Liver (tissue), 9 donors: ENCODE data around the gene ECI2. TPM values are rescaled to one million over a fixed set of nuclear protein-coding genes. Genes with fewer than 3 reads are reported as not detected.

Experiments used
- DNase-seq: peaks from one replicate; pipeline ENCODE4 v3.0.0-alpha.2; 2017; ENCODE audit warnings: low spot score
- H3K27ac ChIP-seq, 2 donors: one replicate each; pipeline ENCODE4 v1.7.0; 2013; ENCODE audit warnings: inconsistent platforms in 2 of 2, low read length in 2 of 2, control low read depth in 1 of 2, low read depth in 1 of 2, mild to moderate bottlenecking in 1 of 2
- H3K27me3 ChIP-seq, 4 donors: one replicate each; pipeline versions ENCODE4 v1.6.1 to v1.7.0; 2013; ENCODE audit warnings: low read length in 3 of 4, inconsistent platforms in 1 of 4, mild to moderate bottlenecking in 1 of 4, moderate library complexity in 1 of 4; ENCODE audit not compliant: control insufficient read depth in 4 of 4, insufficient read depth in 4 of 4
- H3K36me3 ChIP-seq, 4 donors: one replicate each; pipeline versions ENCODE4 v1.6.1 to v1.7.0; 2013; ENCODE audit warnings: low read length in 3 of 4, mild to moderate bottlenecking in 3 of 4, low read depth in 1 of 4, moderate library complexity in 1 of 4; ENCODE audit not compliant: control insufficient read depth in 4 of 4, insufficient read depth in 3 of 4
- H3K4me1 ChIP-seq, 4 donors: one replicate each; pipeline versions ENCODE4 v1.6.1 to v1.7.0; 2013; ENCODE audit warnings: low read length in 3 of 4, mild to moderate bottlenecking in 3 of 4, moderate library complexity in 1 of 4; ENCODE audit not compliant: control insufficient read depth in 4 of 4, insufficient read depth in 4 of 4
- H3K4me3 ChIP-seq, 3 donors: one replicate each; pipeline versions ENCODE4 v1.6.1 to v1.7.0; 2013; ENCODE audit warnings: low read length in 3 of 3, control low read depth in 1 of 3, low read depth in 1 of 3, mild to moderate bottlenecking in 1 of 3
- H3K9ac ChIP-seq, 2 donors: one replicate each; pipeline ENCODE4 v1.7.0; 2013; ENCODE audit warnings: low read length in 2 of 2, mild to moderate bottlenecking in 2 of 2, moderate library complexity in 2 of 2, control low read depth in 1 of 2, low read depth in 1 of 2
- H3K9me3 ChIP-seq, 4 donors: one replicate each; pipeline versions ENCODE4 v1.6.1 to v1.7.0; 2013; ENCODE audit warnings: low read length in 3 of 4; ENCODE audit not compliant: control insufficient read depth in 4 of 4
- CTCF ChIP-seq: fragments of 150-350 bp; IDR thresholded peaks from 2 replicates; pipeline ENCODE4 v1.5.1; 2017; ENCODE audit warnings: improper control_type of control experiment, low read depth, low read length; ENCODE audit not compliant: missing input control
- EGR1 ChIP-seq, 2 donors: IDR thresholded peaks; 2 replicates each; pipeline ENCODE4 v1.6.1; 2016 to 2018; ENCODE audit warnings: antibody characterized with exemption in 2 of 2, low read depth in 2 of 2
- FOXA1 ChIP-seq: IDR thresholded peaks from 2 replicates; pipeline ENCODE4 v1.6.1; 2016; ENCODE audit warnings: antibody characterized with exemption
- FOXA2 ChIP-seq: IDR thresholded peaks from 2 replicates; pipeline ENCODE4 v1.6.1; 2016; ENCODE audit warnings: antibody characterized with exemption
- GABPA ChIP-seq, 2 donors: IDR thresholded peaks in 1 of 2; conservative IDR thresholded peaks in 1 of 2; 2 replicates each; pipeline ENCODE4 v1.6.1; 2016; ENCODE audit warnings: antibody characterized with exemption in 2 of 2, mild to moderate bottlenecking in 1 of 2, moderate library complexity in 1 of 2
- HNF4A ChIP-seq, 2 donors: conservative IDR thresholded peaks; 2 replicates each; pipeline ENCODE4 v1.6.1; 2016; ENCODE audit warnings: antibody characterized with exemption in 2 of 2, mild to moderate bottlenecking in 2 of 2
- HNF4G ChIP-seq: IDR thresholded peaks from 2 replicates; pipeline ENCODE4 v1.6.1; 2016; ENCODE audit warnings: antibody characterized with exemption
- JUND ChIP-seq, 2 donors: IDR thresholded peaks; 2 replicates each; pipeline ENCODE4 v1.6.1; 2016; ENCODE audit warnings: antibody characterized with exemption in 2 of 2
- MAX ChIP-seq: IDR thresholded peaks from 2 replicates; pipeline ENCODE4 v1.6.1; 2016; ENCODE audit warnings: antibody characterized with exemption
- NR2F2 ChIP-seq: IDR thresholded peaks from 2 replicates; pipeline ENCODE4 v1.6.1; 2016; ENCODE audit warnings: antibody characterized with exemption
- RAD21 ChIP-seq, 2 donors: IDR thresholded peaks; 2 replicates each; pipeline ENCODE4 v1.6.1; 2016; ENCODE audit warnings: antibody characterized with exemption in 2 of 2, mild to moderate bottlenecking in 2 of 2
- RXRA ChIP-seq, 2 donors: IDR thresholded peaks; 2 replicates each; pipeline ENCODE4 v1.6.1; 2017 to 2018; ENCODE audit warnings: antibody characterized with exemption in 2 of 2, mild to moderate bottlenecking in 1 of 2
- TAF1 ChIP-seq: conservative IDR thresholded peaks from 2 replicates; pipeline ENCODE4 v1.6.1; 2016; ENCODE audit warnings: antibody characterized with exemption, mild to moderate bottlenecking
- YY1 ChIP-seq: IDR thresholded peaks from 2 replicates; pipeline ENCODE4 v1.6.1; 2016; ENCODE audit warnings: antibody characterized with exemption, mild to moderate bottlenecking
- WGBS: extraction: QIAGEN DNeasy Blood & Tissue Kit; methylation state at CpG from one replicate; pipeline ENCODE4 v1.1.7; 2013; 5-methylcytosine and 5-hydroxymethylcytosine counted together
- polyA plus RNA-seq, 2 donors: library from polyadenylated mRNA; stranded (reverse) in 1 of 2; unstranded in 1 of 2; fragments of 200-250 nt in 1 of 2; fragments of >200 nt in 1 of 2; fragmentation: Nextera tagmentation in 1 of 2; extraction: Ambion mirVana in 1 of 2; gene quantifications; one replicate each; pipeline versions ENCODE4 v1.2.1 to v1.2.3, GENCODE V29; 2013 to 2015
- total RNA-seq, 2 donors: library from RNA; depleted of rRNA; stranded (reverse); fragments of >200 nt; gene quantifications; one replicate each; pipeline ENCODE4 v1.2.3, GENCODE V29; 2014
- TF ChIP-seq, protein P1 (sequence below): IDR thresholded peaks from 2 replicates; pipeline ENCODE4 v1.6.1; 2016; ENCODE audit warnings: antibody characterized with exemption
- TF ChIP-seq, protein P2 (sequence below): IDR thresholded peaks from 2 replicates; pipeline ENCODE4 v1.6.1; 2016; ENCODE audit warnings: antibody characterized with exemption
- donor health status: healthy.
- donor health status: healthy.
- donor health status: healthy.
- donor health status: healthy.
- donor health status: healthy.

Gene ECI2
- total and polyA plus RNA-seq, 4 donors: 79.5 to 158 (median 126) TPM

DNA sequence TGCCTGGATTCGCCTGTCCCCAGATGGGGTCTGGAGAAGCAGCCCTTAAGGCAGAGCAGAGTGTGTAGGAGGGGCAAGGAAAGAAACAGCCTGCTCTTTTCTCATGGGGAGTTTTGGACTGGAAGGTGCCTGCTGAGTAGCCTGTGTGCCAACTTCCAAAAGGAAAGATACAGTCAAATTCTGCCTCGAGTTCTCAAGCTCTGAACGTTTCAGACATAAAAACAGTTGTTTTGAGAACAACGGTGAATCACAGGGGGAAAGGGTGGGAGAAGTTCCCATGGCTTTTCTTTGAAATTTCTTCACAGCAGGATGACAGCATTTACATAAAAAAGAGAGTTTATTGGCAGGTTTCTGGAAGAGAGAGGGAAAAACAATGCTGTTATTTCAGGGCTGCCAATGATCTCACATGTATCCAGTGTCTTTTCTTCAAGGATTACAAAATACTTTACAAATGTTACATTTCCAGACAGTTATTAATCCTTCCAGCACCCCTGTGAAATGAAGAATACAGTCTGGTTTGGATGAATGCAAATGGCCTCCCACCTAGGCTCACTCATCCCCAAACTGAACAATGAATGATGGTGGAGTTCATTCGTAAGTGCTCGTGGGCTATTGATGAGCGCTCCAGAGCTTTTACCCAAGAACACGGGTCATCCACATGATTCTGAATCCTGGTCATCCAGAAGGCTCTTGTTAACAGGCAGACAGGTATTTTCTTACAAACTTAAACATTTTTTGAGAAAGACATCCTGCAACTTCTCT lies 33.8 kb upstream of the ECI2 start:
- H3K9ac ChIP-seq: no peak overlapping the region
- no peaks in the 10 kb centered on the region for H3K27me3 ChIP-seq
- 76% methylated on average over 8 of the region's 8 CpGs for WGBS
- no peaks in the 10 kb centered on the region for H3K36me3 ChIP-seq
- no peaks in the 10 kb centered on the region for H3K4me1 ChIP-seq
- H3K4me3 ChIP-seq: no peak overlapping the region
- H3K9me3 ChIP-seq: no peaks in the 10 kb centered on the region
- TF ChIP-seq, protein P1, sequence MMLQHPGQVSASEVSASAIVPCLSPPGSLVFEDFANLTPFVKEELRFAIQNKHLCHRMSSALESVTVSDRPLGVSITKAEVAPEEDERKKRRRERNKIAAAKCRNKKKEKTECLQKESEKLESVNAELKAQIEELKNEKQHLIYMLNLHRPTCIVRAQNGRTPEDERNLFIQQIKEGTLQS: no peak
- no peak for TF ChIP-seq GABPA (IDR thresholded peaks at IDR 0.05 in 1 of 2, conservative IDR thresholded peaks at IDR 0.05 in 1 of 2)
- no peak for TF ChIP-seq RXRA (IDR thresholded peaks at IDR 0.05)
- TF ChIP-seq CTCF: no peak
- TF ChIP-seq YY1: no peak
- no peak for TF ChIP-seq MAX
- no peak for TF ChIP-seq FOXA2
- no peak for TF ChIP-seq EGR1 (IDR thresholded peaks at IDR 0.05; ENCODE audit: low read depth in 2 of 2)
- H3K27ac ChIP-seq: no peak overlapping the region
- DNase-seq: no peak

DNA sequence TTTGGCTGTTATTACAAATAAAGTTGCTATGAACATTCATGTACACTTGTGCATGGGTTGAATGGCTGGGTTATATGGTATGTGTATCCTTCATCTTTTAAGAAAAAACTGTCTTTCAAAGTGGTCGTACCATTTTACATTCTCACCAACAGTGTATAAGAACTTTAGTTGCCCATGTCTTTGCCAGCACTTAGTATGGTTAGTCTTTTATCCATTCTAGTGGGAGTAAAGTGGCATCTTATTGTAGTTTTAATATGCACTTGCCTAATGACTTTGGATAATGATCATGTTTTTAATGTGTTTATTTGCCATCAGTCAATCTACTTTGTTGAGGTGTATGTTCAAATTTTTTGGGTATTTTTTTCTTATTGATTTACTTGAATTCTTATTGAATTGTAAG lies 32.5 kb upstream of the ECI2 start:
- no peak overlapping the region for H3K9ac ChIP-seq
- no peaks in the 10 kb centered on the region for H3K36me3 ChIP-seq
- no peak overlapping the region for H3K27ac ChIP-seq
- H3K4me3 ChIP-seq: no peak overlapping the region
- no peaks in the 10 kb centered on the region for H3K4me1 ChIP-seq
- no peak for DNase-seq
- no peaks in the 10 kb centered on the region for H3K27me3 ChIP-seq
- WGBS: 75% methylated on average over 1 of the region's 1 CpG
- TF ChIP-seq JUND (IDR thresholded peaks at IDR 0.05) (no peak), TAF1 (no peak), YY1 (no peak), FOXA2 (no peak), HNF4G (no peak), HNF4A (conservative IDR thresholded peaks at IDR 0.05) (no peak), FOXA1 (no peak), RAD21 (IDR thresholded peaks at IDR 0.05) (no peak), GABPA (IDR thresholded peaks at IDR 0.05 in 1 of 2, conservative IDR thresholded peaks at IDR 0.05 in 1 of 2) (no peak), RXRA (IDR thresholded peaks at IDR 0.05) (no peak), NR2F2 (no peak), MAX (no peak), EGR1 (IDR thresholded peaks at IDR 0.05; ENCODE audit: low read depth in 2 of 2) (no peak), CTCF (no peak)
- TF ChIP-seq, protein P2, sequence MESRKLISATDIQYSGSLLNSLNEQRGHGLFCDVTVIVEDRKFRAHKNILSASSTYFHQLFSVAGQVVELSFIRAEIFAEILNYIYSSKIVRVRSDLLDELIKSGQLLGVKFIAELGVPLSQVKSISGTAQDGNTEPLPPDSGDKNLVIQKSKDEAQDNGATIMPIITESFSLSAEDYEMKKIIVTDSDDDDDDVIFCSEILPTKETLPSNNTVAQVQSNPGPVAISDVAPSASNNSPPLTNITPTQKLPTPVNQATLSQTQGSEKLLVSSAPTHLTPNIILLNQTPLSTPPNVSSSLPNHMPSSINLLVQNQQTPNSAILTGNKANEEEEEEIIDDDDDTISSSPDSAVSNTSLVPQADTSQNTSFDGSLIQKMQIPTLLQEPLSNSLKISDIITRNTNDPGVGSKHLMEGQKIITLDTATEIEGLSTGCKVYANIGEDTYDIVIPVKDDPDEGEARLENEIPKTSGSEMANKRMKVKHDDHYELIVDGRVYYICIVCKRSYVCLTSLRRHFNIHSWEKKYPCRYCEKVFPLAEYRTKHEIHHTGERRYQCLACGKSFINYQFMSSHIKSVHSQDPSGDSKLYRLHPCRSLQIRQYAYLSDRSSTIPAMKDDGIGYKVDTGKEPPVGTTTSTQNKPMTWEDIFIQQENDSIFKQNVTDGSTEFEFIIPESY: no peak
- TF ChIP-seq, protein P1: no peak
- H3K9me3 ChIP-seq: no peaks in the 10 kb centered on the region
